ENCODE results near the gene ROR1.
"Not testable (repeated sequence)": the region's sequence is repeated elsewhere in the genome, so short reads cannot be mapped to it uniquely, and the experiment has no call there.

Gene ROR1

DNA sequence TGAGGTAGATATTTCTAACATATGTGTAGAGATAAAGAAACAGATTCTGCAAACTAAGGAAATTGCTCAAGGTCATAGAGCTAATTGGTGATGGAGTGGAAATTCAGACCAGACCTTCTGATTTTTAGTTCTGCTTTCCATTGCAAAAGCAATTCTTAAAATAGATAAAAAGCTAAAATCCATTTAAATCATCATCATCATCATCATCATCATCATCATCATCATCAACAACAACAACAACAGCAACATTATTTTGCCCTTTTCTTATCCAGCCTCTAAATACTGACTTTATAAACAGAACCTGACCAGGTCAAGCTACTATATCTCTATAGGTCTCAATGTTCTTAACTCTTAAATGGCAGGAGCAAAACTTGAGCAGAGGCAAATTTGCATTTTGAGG, 14.0 kb upstream of the ROR1 start:
- DNase-seq, result no peak

DNA sequence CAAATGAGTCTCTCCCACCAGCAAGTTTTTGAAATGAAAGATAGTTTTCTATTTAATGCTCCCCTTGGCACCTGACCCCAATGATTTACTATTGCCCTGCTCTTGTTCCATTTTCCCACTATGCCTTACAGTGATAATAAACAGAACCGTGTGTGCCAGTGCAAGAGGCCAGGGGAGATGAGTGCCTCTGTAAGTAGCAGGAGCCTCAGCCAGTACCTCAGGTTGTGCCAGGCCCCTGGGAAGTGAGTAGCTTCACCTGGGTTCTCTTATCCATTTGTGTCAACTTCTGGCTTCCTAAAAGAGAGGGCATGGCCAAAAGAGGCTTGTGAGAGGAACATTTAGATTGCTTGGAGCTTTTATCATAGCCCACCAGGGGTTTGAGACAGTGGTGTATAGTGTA, 3.4 kb upstream of the ROR1 start:
- DNase-seq, result no peak

DNA sequence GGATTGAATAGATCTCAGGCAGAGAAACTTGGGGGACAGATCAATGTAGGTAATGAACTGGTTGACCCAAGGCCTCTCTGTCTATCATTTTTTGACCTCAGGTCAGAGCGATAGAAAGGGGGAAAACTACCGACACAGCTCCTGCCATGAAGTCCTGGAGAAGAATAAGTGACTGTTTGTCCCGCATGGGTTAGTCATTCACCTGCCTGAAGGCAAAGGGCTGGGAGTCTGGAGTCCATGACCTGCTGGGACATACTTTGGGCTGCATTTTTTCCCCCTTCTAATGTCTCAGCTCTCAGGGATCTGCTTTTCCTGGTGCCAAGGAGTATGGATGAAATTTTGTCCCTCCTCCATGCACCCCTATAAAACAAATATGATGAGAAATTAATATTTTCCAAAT, 1.6 kb upstream of the ROR1 start:
- DNase-seq, result no peak

DNA sequence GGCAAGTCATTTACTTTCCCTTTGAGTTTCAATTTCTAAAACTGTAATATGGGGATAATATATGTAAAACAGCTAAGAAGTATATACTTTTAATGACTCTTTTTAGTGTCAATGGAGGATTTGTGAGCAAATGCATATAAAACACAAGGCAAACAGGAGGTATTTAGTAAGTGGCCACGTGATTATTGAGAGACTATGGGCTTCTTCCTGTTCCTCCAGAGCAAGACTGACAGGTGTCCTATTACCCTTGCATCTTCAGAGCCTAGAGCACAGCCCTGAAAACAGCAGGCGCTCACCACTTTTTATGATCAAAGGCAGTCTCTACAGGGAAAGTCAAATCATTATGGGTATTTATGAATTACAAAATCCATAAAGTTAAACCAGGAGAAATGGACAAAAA, 941 bp upstream of the ROR1 start:
- DNase-seq, result no peak

DNA sequence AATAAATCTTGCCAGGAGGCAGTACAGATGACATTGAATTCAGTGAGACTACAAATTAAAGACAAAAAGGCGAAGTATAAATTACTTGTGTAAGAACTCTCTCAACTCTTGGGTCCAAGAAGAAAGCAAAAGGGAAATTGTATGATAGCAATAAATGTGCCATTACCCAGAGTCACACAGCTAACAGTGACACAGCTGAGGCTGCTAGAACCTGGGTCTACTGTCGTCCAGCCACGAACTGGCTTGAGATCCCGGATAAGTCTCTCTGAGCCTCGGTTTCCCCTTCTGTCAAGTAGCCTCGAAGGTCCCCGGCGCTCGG, 362 bp upstream of the ROR1 start:
- no peak for DNase-seq

DNA sequence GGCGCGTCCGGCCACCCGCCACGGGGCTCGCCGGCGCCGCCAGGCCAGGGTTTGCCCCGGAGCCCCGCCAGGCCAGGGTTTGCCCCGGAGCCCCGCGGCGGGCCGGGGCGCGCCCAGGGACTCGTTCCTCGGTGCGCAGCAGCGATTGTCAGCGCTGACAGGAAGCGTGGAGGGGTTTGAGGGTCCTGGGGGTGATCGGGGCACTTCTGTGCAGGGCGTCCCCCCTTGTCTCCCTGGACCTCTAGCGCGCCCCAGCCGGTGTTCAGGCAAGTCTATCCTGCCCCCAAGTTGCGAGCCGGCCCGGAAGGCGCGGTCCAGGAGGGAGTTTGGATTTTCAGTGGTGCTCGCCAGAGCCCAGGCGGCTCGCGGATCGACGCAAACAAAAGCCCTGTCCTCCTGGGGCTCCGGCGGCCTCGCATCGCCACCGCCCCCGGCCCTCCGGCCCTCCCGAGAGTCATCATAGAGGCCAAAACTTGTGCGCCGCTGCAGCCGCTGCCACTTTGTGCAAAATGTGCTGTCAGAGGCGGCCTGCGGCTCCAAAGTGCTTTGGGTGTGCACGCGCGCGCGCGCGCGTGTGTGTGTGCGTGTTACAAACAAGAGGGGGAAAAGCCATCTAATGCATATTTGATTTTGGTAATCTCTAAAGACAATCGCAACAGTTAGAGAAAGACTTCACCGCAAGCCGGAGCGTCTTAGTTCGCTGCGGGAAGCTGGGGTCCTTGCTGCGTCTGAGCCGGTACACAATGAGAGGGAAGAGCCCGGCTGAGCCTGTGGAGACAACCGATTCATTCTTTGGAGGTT, 1.0 kb downstream of the ROR1 start:
- peak; percentile 1 for DNase-seq

DNA sequence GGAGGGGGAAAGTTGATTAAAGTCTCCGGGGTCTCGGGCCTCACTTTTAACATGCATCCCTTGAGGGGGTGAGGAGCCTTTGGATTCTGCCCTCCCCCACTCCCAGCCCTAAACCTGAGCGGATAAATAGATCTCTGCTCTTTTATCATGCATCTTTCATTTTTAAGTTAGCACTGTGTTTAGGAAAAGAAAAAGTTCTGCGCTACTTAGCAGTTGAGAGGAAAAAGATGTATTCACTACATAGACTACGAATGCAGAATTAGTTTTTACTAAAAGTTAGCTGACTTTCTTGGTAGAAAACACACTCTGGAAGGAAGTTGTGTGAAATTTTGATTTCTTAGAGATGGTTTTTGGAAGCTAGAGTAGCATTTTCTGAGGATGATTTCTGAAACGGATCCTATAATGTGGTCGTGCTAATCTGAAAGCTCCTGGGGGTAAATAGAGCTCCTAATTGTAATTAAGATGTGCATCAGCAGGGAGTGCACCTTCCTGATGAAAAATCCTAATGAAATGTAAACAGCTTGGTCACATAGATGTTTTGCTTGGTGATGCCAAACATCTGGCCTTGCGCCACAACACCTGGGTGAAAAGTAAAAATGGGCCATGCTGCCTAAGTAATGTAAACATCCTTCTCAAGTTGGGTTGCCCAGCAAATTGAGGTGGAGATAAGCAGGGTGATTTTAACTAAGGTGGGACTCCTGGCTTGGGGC, 1.8 kb downstream of the ROR1 start:
- DNase-seq, result no peak

DNA sequence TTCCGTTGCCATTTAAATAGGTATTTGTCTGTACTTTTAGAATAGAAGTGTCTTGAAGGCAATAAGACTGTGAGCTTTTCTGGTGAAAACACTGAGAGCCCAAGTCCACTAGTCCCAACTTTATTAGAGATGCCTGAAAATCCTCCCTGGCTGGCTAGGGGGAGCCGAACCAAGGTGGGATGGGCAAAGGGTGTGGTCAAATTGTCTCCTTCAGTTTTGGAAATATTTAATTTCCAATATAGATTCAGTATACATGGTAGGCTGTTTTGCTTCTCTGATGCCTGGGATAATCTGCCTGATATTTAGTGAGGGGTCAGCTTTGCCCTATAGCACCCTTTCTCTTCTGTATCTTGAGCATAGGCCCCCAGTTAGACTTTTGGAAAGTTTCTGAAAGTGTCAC, 3.5 kb downstream of the ROR1 start:
- DNase-seq, result no peak

DNA sequence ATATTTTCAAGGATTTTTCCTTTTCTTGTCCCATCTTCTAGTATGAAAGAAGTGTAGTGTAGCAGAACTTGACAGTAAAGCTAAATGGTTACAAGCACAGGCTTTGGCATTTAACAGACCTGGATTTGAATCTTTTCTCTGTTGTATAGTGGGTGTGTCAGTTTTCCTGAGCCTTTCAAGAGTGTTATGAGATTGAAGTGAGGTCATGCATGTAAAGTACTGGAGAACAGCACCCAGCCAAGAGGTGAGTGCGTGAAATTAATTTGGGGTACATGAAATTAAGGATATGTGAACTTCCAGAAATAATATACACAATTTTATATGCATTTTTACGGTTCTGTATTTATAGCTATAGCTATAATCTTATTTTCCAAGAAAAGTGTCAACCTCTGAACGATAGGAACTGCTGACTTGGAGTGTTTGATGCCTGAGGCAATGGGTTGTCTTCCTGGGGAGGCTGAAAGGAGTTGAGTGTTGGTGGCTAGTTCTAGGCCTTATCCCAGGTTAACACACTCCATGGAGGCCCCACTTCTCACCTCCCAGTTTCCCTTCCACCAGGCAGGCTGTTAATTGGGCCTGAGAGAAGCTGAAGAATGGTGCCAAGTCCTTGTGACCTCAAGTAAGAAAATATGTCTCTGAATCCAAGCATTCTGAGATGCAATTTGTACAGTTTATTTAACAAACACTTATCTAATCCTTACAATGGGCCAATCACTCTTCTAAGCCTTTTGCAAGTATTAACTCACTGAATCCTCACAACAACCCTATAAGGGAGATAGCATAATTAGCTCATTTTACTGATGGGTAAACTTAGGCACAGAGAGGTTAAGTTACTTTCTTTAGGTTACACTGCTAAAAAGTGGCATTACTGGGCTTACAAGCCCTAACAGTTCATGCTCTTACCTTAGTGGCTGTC, 4.4 kb downstream of the ROR1 start:
- no peak for DNase-seq

DNA sequence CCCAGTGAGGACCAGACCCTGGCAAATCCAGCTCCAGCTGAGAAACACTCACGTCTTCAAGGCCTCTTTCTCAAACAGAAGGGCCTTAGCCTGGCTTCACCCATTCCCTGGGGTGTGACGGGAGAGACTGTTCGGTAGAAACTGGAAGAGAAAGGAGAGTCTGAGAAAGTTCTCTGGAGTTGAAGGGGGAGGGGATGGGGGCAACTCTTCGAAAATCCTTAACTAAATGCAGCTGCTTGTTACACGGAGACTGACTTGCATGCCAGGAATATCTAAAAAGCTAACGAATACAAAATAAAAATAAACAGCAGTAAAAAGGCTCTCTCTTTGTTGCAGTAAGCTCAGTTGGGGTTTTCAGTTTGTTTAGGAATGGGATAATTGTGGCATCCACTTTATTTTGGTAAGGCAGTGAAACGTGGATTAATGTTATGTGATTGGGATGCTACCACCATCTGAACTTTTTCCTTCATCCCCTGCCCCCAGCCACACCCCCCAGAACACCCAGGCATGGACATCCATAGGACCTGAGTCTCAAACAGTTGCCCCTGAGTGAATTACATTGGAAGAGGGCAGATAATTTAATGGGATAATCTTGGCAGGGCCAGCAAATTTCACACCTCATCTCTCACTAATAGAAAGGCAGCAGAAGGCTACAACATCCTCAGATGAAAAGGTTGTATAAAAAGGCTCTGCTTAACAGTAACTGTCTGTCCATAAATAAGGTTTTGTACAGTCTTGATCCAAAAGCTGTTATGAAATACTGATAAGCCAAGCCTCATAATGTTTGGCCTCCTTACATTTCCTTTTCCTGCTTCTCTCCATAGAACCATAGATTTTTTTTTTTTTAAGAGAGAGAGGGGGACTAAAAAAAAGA, 5.8 kb downstream of the ROR1 start:
- no peak for DNase-seq

DNA sequence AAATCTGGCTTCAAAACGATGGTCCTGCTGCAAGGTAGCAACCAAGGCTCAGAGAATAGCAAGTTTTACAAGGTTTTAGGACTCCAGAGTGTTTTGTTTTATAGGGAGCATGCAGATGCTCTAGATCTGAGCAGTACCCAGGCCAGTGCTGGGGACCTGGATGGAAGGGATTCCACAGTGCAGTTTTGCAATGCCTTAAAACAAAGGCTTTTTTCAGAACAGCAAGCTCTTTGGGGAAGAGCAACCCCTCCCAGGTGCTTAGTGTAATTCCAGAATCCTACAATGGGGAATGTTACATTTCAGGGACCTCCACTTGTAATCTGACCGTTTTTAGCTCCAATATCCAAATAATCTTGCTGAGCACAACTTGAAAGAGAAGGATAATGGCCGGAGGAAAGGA, 6.7 kb downstream of the ROR1 start:
- DNase-seq, result no peak

DNA sequence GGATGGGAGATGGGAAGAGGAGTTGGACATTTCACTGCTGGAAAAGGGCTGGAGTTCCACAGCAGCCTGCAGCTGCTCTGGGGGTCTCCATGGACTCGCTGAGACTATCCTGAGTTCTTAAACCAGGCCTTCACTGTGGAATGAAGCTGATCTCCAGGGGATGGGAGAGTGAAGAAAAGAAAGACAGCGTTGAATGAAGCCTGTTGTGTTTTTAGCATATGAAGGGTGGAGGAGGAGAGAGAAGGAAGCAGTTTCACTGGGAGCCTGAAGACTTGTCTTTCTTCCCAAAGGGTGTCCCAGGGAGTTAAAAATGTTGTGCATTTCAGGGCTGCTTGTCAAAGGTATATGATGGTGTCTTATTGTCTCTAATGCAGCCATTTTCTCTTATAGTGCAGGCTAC, 9.2 kb downstream of the ROR1 start:
- no peak for DNase-seq

DNA sequence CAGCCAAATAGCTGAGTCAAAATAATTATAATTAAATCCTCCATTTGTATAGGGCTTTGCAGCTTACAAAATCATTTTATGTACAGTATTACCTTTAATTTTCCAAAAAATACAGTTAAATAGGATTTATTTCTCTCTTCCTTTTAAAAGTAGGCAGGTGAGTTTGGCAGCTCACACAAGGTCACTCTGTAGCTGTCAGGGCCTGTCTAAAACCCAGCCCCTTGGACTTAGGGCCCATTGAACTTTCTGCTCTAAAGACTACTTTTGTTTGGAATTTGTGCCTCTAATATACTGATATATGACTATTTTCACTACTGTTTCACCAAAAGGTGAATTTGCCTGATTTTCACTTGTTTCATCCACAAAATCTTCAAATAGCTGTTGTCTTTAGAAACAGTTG, 10.3 kb downstream of the ROR1 start:
- no peak for DNase-seq

DNA sequence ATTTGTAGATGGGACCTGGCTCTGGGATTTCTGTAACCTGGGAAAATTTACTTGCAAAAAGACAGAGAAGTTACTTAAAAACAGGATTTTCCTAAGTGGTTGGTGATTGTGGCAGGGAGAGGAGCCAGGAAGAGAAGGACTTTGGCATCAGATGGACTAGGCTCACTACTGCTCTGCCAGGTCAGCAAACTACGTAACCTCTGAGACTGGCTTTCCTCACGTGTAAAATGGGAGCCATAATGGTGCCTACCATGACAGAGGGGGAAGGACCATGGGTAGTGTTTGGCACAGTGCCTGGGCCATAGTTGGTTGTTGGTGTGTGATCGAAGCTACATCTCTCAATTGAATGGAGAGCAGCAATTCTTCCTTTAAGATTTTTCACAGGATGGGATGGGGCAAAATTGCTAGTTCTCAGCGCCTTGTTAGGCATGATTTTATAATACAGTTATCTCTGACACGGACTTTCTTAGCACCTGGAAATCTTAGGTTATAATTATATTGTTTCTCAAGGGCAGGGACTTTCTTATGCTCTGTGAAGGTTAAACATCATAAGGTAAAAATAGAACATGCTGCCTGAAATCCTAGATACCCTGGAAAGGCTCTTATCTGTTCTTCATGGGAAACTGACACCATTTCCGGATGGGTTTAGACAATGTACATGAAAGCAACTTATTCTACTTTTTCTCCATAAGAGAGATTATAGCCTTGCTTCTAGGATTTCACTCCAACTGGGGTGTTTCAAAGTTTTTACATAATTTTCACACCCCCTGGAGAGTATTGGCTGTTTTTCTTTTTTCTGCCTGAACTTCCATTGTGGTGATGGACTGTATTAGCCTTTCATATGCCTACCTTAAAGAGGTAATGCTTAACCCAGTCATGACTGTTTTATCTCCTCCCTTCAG, 10.9 kb downstream of the ROR1 start:
- DNase-seq, result no peak

DNA sequence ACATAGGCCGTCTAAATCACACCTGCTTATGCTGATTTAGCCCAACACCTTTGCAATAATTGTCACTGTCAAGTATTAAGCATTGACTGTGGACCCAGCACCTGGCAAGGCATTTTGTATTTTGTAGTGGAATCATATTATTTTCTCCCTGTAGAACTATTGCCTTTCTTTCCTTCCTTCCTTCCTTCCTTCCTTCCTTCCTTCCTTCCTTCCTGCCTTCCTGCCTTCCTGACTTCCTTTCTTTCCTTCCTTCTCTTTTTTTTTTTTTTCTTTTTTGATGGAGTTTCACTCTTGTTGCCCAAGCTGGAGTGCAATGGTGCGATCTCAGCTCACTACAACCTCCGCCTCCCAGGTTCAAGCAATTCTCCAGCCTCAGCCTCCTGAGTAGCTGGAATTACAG, 13.5 kb downstream of the ROR1 start:
- DNase-seq, result not testable (repeated sequence)

DNA sequence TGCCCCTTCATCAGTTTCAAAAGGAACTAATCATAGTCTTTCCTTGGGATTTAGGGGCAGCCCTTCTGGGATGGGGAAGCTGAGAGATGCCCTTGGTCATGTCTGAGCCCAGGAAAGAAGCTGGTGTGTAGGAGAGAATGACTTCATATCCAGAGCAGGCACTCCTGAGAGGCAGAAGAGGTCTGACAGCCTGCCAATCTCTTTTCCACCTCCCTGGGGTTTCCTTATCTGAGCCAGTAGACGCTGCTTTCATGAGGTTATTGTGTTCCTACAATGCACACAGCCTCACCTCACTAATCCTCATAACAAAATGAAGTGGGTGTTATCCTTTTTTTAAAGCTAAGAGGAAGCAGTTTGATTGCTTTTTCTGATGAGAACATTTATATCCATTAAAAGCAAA, 14.1 kb downstream of the ROR1 start:
- no peak for DNase-seq

DNA sequence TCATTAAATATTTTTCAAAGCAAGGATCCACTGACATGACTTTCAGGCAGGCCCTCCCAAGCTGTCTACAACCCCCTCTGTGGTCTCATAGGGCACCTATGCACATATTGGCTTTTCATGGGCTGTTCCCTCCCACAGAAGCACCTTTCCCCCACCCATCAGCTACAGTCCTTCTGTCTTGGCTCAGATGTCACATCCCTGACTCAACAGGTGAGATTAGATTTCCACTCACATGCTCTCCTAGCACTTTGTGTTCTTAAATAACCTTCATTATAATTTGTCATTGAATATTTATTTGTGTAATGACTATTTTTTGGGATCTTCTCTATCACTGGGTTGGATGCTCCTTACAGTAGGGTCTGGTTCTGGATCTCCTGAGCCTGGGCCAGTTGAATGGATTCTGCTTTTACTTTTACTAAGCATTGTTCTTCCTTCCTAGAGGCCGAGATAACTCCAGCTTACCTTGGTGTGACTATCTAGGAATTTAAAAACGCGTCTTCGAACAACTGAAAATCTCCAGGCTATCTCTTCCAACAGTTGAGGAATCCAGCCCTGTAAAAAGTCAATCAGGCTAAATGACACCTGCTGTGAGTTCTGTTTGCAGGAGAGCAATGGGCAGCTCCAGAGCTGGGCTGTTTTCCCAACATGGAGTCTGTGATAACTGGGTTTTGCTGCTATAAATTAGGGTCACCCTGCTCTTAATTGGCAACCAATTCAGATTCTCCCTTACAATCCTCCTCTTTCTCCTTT, 16.2 kb downstream of the ROR1 start:
- DNase-seq, result no peak

DNA sequence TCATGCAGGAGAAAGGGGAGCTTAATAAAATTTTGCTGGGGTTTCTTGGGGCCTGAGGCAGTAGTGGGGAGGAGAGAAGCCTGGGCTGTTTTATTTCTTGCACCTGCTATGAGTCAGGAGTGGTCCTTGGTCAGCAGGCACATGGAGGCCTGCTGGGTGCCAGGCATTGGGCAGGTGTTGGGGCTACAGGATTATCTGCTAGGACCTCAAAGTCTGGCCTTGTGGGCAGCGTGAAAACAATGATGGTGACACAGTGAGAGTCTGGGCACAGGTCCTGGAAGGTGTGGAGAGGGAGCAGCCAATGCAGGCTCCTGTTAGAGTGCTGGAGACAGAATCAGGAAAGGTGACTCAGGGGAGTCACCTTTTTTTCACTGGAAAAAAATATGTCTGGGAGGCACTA, 17.2 kb downstream of the ROR1 start:
- no peak for DNase-seq

DNA sequence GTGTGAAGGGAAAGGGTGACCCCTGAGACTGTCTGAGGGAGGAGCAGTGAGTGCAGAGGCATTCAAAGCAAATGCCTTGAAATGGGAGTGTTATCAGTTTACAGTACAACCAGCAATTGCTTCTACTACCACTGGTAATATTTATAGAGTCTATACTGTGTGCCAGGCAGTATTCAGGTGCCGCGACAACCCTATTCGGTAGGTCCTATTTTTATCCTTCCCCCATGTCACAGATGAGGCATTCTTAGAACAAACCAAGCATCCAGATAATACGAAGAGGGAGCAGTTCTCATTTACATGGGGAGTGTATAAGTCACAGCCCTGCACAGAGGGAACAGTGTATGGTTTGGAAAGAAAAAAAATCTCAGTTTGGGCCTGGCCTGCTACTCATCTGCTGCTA, 18.3 kb downstream of the ROR1 start:
- DNase-seq, result no peak

DNA sequence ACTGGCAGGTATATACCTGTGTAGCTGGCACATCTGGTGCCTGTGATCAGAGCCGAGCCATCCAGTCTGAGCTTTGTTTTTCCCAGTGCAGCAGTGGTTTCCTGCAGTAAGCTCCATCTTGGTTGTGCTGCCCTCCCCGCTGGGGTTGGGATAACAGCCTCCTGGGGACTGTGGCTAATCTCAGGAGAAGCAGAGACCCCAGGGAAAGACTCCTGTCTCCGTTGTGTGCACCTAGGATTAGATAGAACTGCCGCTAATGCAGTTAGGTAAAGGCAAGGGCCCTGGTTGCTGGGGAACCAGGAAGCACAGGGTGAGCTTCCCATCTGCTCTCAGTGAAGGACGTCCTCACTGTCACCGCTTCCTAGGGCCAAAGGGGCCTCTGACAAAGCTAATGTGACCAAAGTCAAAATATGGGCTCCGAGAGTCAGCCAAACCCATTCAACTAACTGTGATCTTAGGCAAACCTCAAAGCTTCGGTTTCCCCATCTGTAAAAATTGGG, 20.0 kb downstream of the ROR1 start:
- DNase-seq, result no peak

DNA sequence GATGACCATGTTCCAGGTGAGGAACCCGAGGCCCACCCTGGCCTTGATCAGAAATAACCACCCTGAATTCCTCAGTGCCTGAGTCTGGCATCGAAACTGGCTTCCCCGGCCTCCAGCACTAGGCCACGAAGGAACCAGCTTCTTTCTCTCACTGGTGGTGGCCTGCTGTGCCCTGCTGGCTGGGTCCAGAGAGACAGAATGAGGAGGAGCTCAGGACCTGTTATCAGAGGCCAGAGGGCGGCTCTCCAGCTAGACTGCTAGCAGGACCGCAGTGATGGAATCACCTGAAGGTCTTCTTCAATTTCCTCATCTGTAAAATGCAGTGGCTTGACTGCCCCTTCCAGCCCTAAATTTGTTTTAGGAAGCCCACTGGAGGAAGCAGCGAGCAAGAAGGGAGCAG, 20.5 kb downstream of the ROR1 start:
- DNase-seq, result no peak
